Measurements from ENCODE around the gene CEP170B.

Gene CEP170B

DNA sequence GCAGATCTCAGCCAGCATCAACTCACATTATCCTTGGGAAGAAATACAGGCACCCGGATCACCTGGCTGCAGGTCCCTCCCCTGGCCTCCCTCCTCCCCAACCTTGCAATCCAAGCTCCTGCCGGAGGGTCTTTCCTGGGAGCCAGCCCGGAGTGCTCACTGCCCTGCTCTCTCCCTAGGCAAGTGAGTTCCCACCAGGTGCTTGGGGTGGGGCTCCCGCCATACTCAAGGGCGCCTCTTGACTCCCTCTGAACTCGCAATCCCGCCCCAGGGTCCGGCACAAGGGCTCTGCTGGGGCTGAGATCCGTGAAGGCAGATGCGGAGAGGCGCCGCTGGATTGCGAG is 1.2 kb upstream of the CEP170B start:
- ATAC-seq = no peak

GRCh38 chr14:104864267-104865080 is 594 bp upstream of the CEP170B start:
- TF ChIP-seq SNAI2 (CRISPR knock-in tag; IDR thresholded peaks at IDR 0.05) (no peak), POU6F1 (CRISPR knock-in tag; IDR thresholded peaks at IDR 0.05; ENCODE audit: borderline replicate concordance, low read depth) (no peak), ZNF565 (CRISPR knock-in tag; conservative IDR thresholded peaks at IDR 0.05; ENCODE audit: low read depth) (no peak)
- TF ChIP-seq, protein P1, sequence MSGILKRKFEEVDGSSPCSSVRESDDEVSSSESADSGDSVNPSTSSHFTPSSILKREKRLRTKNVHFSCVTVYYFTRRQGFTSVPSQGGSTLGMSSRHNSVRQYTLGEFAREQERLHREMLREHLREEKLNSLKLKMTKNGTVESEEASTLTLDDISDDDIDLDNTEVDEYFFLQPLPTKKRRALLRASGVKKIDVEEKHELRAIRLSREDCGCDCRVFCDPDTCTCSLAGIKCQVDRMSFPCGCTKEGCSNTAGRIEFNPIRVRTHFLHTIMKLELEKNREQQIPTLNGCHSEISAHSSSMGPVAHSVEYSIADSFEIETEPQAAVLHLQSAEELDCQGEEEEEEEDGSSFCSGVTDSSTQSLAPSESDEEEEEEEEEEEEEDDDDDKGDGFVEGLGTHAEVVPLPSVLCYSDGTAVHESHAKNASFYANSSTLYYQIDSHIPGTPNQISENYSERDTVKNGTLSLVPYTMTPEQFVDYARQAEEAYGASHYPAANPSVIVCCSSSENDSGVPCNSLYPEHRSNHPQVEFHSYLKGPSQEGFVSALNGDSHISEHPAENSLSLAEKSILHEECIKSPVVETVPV (CRISPR knock-in tag; IDR thresholded peaks at IDR 0.05) = no peak
- ATAC-seq = no peak

More for the DNA sequence above, 1.2 kb upstream of the CEP170B start:
- TF ChIP-seq GLIS3 (CRISPR knock-in tag; IDR thresholded peaks at IDR 0.05) = no peak
- no peak for TF ChIP-seq BACH2 (CRISPR knock-in tag; IDR thresholded peaks at IDR 0.05; ENCODE audit: borderline replicate concordance)
- TF ChIP-seq ZFP30 (CRISPR knock-in tag; IDR thresholded peaks at IDR 0.05) = no peak
- no peak for TF ChIP-seq ZNF565 (CRISPR knock-in tag; conservative IDR thresholded peaks at IDR 0.05; ENCODE audit: low read depth)
- TF ChIP-seq POU6F1 (CRISPR knock-in tag; IDR thresholded peaks at IDR 0.05; ENCODE audit: borderline replicate concordance, low read depth) = no peak
- TF ChIP-seq ZNF70 (CRISPR knock-in tag; IDR thresholded peaks at IDR 0.05) = no peak
- TF ChIP-seq, protein P2, sequence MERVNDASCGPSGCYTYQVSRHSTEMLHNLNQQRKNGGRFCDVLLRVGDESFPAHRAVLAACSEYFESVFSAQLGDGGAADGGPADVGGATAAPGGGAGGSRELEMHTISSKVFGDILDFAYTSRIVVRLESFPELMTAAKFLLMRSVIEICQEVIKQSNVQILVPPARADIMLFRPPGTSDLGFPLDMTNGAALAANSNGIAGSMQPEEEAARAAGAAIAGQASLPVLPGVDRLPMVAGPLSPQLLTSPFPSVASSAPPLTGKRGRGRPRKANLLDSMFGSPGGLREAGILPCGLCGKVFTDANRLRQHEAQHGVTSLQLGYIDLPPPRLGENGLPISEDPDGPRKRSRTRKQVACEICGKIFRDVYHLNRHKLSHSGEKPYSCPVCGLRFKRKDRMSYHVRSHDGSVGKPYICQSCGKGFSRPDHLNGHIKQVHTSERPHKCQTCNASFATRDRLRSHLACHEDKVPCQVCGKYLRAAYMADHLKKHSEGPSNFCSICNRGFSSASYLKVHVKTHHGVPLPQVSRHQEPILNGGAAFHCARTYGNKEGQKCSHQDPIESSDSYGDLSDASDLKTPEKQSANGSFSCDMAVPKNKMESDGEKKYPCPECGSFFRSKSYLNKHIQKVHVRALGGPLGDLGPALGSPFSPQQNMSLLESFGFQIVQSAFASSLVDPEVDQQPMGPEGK (CRISPR knock-in tag; IDR thresholded peaks at IDR 0.05; ENCODE audit: borderline replicate concordance) = no peak
- no peak for TF ChIP-seq SNAI2 (CRISPR knock-in tag; IDR thresholded peaks at IDR 0.05)
- TF ChIP-seq ZC3H10 (CRISPR knock-in tag; IDR thresholded peaks at IDR 0.05) = no peak
- TF ChIP-seq PPARA (CRISPR knock-in tag; IDR thresholded peaks at IDR 0.05; ENCODE audit: borderline replicate concordance) = no peak
- no peak for TF ChIP-seq ZNF8 (CRISPR knock-in tag; IDR thresholded peaks at IDR 0.05)
- no peak for TF ChIP-seq ARNTL (CRISPR knock-in tag; IDR thresholded peaks at IDR 0.05; ENCODE audit: borderline replicate concordance, low read depth)
- TF ChIP-seq RARB (CRISPR knock-in tag; IDR thresholded peaks at IDR 0.05) = no peak

GRCh38 chr14:104865631-104866441 is 768 bp downstream of the CEP170B start:
- ATAC-seq = peak; percentile 86
- no peak for TF ChIP-seq PPARA (CRISPR knock-in tag; IDR thresholded peaks at IDR 0.05; ENCODE audit: borderline replicate concordance)
- TF ChIP-seq ISL1 (CRISPR knock-in tag; IDR thresholded peaks at IDR 0.05) = no peak
- TF ChIP-seq ARNTL (CRISPR knock-in tag; IDR thresholded peaks at IDR 0.05; ENCODE audit: borderline replicate concordance, low read depth) = no peak
- no peak for TF ChIP-seq ZNF8 (CRISPR knock-in tag; IDR thresholded peaks at IDR 0.05)
- no peak for TF ChIP-seq ESRRG (CRISPR knock-in tag; IDR thresholded peaks at IDR 0.05)
- no peak for TF ChIP-seq ZNF565 (CRISPR knock-in tag; conservative IDR thresholded peaks at IDR 0.05; ENCODE audit: low read depth)

DNA sequence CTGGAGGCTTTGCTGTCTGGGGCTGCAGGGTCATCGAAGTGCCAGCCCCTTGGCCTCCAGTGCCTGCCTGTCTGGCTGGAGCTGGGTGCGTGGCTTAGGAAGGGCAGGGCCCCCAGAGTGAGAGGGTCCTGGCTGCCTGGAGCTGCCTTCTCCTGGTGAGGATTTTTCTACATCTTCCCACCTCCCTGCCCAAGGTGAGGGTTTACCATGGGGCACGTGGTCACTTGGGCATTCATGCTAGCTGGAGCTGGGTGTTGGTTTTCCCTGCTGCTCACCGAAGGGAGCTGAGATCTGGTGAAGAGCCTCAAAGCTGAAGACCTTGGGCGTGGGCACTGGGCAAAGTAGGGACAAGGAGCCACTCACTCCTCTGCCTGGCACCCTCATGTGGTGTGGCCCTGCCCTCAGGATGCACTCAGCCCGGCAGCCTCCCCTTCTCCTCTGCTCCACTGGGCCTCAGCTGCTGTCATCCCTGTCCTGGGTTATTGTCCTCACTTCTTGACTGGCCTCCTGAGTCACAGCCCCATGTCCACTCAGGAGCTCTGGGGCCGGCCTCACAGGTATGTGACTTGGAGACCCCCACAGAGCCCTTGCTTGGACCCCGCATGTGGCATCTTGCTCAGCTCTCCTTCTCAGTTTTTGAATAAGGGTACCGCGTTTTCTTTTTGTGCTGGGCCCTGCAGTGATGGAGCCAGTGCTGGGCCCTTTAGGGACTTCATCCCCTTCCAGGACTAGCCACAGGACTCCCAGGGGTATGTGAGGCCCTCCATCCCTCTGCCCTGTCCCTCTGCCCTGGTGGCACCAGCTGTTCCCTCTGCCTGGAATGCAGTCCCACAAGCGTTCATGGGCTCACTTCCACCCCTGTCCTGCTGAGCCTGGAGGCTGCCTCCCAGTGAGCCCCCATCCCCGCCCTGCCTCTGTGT is 1.6 kb downstream of the CEP170B start:
- ATAC-seq = no peak; the same call in 2 of the 3 replicates
- no peak for TF ChIP-seq ZNF565 (CRISPR knock-in tag; conservative IDR thresholded peaks at IDR 0.05; ENCODE audit: low read depth)
- no peak for TF ChIP-seq ARNTL (CRISPR knock-in tag; IDR thresholded peaks at IDR 0.05; ENCODE audit: borderline replicate concordance, low read depth)
- no peak for TF ChIP-seq TCF4 (CRISPR knock-in tag; IDR thresholded peaks at IDR 0.05; ENCODE audit: borderline replicate concordance)
- no peak for TF ChIP-seq ESRRG (CRISPR knock-in tag; IDR thresholded peaks at IDR 0.05)
- no peak for TF ChIP-seq ZFP30 (CRISPR knock-in tag; IDR thresholded peaks at IDR 0.05)
- no peak for TF ChIP-seq CSDC2 (CRISPR knock-in tag; IDR thresholded peaks at IDR 0.05)
- TF ChIP-seq ZFP3 (CRISPR knock-in tag; IDR thresholded peaks at IDR 0.05) = no peak
- no peak for TF ChIP-seq RARB (CRISPR knock-in tag; IDR thresholded peaks at IDR 0.05)
- TF ChIP-seq BACH2 (CRISPR knock-in tag; IDR thresholded peaks at IDR 0.05; ENCODE audit: borderline replicate concordance) = no peak
- no peak for TF ChIP-seq OSR1 (CRISPR knock-in tag; IDR thresholded peaks at IDR 0.05)
- no peak for TF ChIP-seq ISL1 (CRISPR knock-in tag; IDR thresholded peaks at IDR 0.05)
- no peak for TF ChIP-seq TOX (CRISPR knock-in tag; IDR thresholded peaks at IDR 0.05; ENCODE audit: borderline replicate concordance)
- no peak for TF ChIP-seq POU6F1 (CRISPR knock-in tag; IDR thresholded peaks at IDR 0.05; ENCODE audit: borderline replicate concordance, low read depth)

Measured in SK-N-SH treated with all-trans-retinoic acid at 6 μM for 48 hours (cell line).